ENCODE results near the gene UQCRQ.

Gene UQCRQ

GRCh38 chr5:132866342-132867045 lies at the start of gene UQCRQ, which contains the start of gene GDF9:
Gene UQCRQ, plus strand, starts transcription at chr5:132866642. Its CDS starts 240 bp downstream, at chr5:132866882.
Gene GDF9, minus strand, starts transcription at chr5:132866469. Its CDS starts 1,936 bp downstream, at chr5:132864533.
- DNase-seq (ENCODE audit: low read depth in 3 of 3, low spot score in 1 of 3): peak; percentile 67 to 80 (median 76)

GRCh38 chr5:132817011-132817410 lies 49.4 kb upstream of the UQCRQ start:
- DNase-seq (ENCODE audit: low read depth in 3 of 3, low spot score in 1 of 3): no peak

GRCh38 chr5:132819468-132819867 lies 47.0 kb upstream of the UQCRQ start:
- no peak for DNase-seq (ENCODE audit: low read depth in 3 of 3, low spot score in 1 of 3)

GRCh38 chr5:132820162-132820754 lies 46.2 kb upstream of the UQCRQ start:
- DNase-seq (ENCODE audit: low read depth in 3 of 3, low spot score in 1 of 3): peak; percentile 67 to 85 (median 72)

- no peak for DNase-seq (ENCODE audit: low read depth in 3 of 3, low spot score in 1 of 3)
These were observed 45.1 kb upstream of the UQCRQ start for GRCh38 chr5:132821350-132821749.

- DNase-seq (ENCODE audit: low read depth in 3 of 3, low spot score in 1 of 3): no peak
These were observed 44.7 kb upstream of the UQCRQ start for GRCh38 chr5:132821791-132822190.

GRCh38 chr5:132822650-132823480 lies 43.6 kb upstream of the UQCRQ start:
- DNase-seq (ENCODE audit: low read depth in 3 of 3, low spot score in 1 of 3): no peak

- DNase-seq (ENCODE audit: low read depth in 3 of 3, low spot score in 1 of 3): no peak
These were observed 42.9 kb upstream of the UQCRQ start for GRCh38 chr5:132823481-132824050.

- no peak for DNase-seq (ENCODE audit: low read depth in 3 of 3, low spot score in 1 of 3)
These were observed 42.0 kb upstream of the UQCRQ start for GRCh38 chr5:132824426-132824825.

GRCh38 chr5:132825033-132825833 lies 41.2 kb upstream of the UQCRQ start:
- no peak for DNase-seq (ENCODE audit: low read depth in 3 of 3, low spot score in 1 of 3)

GRCh38 chr5:132825834-132826391 lies 40.5 kb upstream of the UQCRQ start:
- DNase-seq (ENCODE audit: low read depth in 3 of 3, low spot score in 1 of 3): no peak

- no peak for DNase-seq (ENCODE audit: low read depth in 3 of 3, low spot score in 1 of 3)
These were observed 39.9 kb upstream of the UQCRQ start for GRCh38 chr5:132826424-132827082.

GRCh38 chr5:132827943-132828673 lies 38.3 kb upstream of the UQCRQ start:
- no peak for DNase-seq (ENCODE audit: low read depth in 3 of 3, low spot score in 1 of 3)

- DNase-seq (ENCODE audit: low read depth in 3 of 3, low spot score in 1 of 3): no peak
These were observed 37.5 kb upstream of the UQCRQ start for GRCh38 chr5:132828846-132829494.

GRCh38 chr5:132829742-132830435 lies 36.6 kb upstream of the UQCRQ start:
- peak; percentile 11 to 62 (median 46) for DNase-seq (ENCODE audit: low read depth in 3 of 3, low spot score in 1 of 3)

GRCh38 chr5:132830436-132831094 lies 35.9 kb upstream of the UQCRQ start, which contains the start of gene SHROOM1:
Gene SHROOM1, minus strand, starts transcription at chr5:132830647. Its CDS starts 4,507 bp downstream, at chr5:132826140.
- no peak for DNase-seq (ENCODE audit: low read depth in 3 of 3, low spot score in 1 of 3)

GRCh38 chr5:132831095-132831860 lies 35.2 kb upstream of the UQCRQ start:
- DNase-seq (ENCODE audit: low read depth in 3 of 3, low spot score in 1 of 3): no peak
